Osteoblast (primary cell): Measurements from ENCODE around the gene DCLRE1B. TPM values are rescaled to one million over a fixed set of nuclear protein-coding genes. Genes with fewer than 3 reads are reported as not detected.

Experiments
- DNase-seq: peaks from one replicate; pipeline ENCODE4 v3.0.0; 2011; ENCODE audit warnings: low spot score, mixed read lengths; ENCODE audit not compliant: insufficient read length; ENCODE audit errors: missing footprints
- H2AFZ ChIP-seq: 2 replicates; pipeline ENCODE4 v1.6.0; 2011; ENCODE audit warnings: mild to moderate bottlenecking, low read length
- H3K27ac ChIP-seq: 2 replicates; pipeline ENCODE4 v1.5.1; 2011; ENCODE audit warnings: mild to moderate bottlenecking, low read depth, low read length, moderate library complexity
- H3K27me3 ChIP-seq: 2 replicates; pipeline ENCODE4 v1.6.0; 2012; ENCODE audit warnings: mild to moderate bottlenecking, control low read depth, inconsistent platforms, low read length, moderate library complexity; ENCODE audit not compliant: insufficient read depth
- H3K36me3 ChIP-seq: 2 replicates; pipeline ENCODE4 v1.5.1; 2011; ENCODE audit warnings: mild to moderate bottlenecking, low read length, control low read depth, moderate library complexity; ENCODE audit not compliant: insufficient read depth
- H3K4me1 ChIP-seq: 2 replicates; pipeline ENCODE4 v1.5.1; 2011; ENCODE audit warnings: mild to moderate bottlenecking, low read length, control low read depth, moderate library complexity; ENCODE audit not compliant: insufficient read depth
- H3K4me2 ChIP-seq: 2 replicates; pipeline ENCODE4 v1.6.0; 2011; ENCODE audit warnings: mild to moderate bottlenecking, low read length; ENCODE audit not compliant: insufficient read depth
- H3K4me3 ChIP-seq: fragments of 200-600 bp; sonication (generic); 3 replicates; pipeline ENCODE4 v1.5.1; 2012; ENCODE audit warnings: mild to moderate bottlenecking, low read length, inconsistent platforms; ENCODE audit not compliant: insufficient read depth
- H3K79me2 ChIP-seq: 2 replicates; pipeline ENCODE4 v1.6.0; 2012; ENCODE audit warnings: mild to moderate bottlenecking, low read length, control low read depth, inconsistent platforms; ENCODE audit not compliant: insufficient read depth
- H3K9me3 ChIP-seq: 2 replicates; pipeline ENCODE4 v1.5.1; 2011; ENCODE audit warnings: low read depth, low read length, control low read depth
- H4K20me1 ChIP-seq: 2 replicates; pipeline ENCODE4 v1.6.0; 2012; ENCODE audit warnings: mild to moderate bottlenecking, low read length, control low read depth; ENCODE audit not compliant: insufficient read depth
- total RNA-seq: library from RNA; depleted of rRNA; stranded (reverse); fragments of >200 nt; gene quantifications from 2 replicates; pipeline ENCODE4 v1.2.3, GENCODE V29; 2012
- TF ChIP-seq, protein P1 (sequence below): IDR thresholded peaks from 2 replicates; pipeline ENCODE4 v1.5.1; 2011; ENCODE audit warnings: mild to moderate bottlenecking, low read depth, low read length, moderate library complexity; ENCODE audit errors: extremely low read depth

The DCLRE1B gene
- total RNA-seq, 1 donor, result 3.6 TPM

- Histone ChIP-seq H3K4me1 (peaks cover 13% of the 10 kb centered on the region), H3K27me3 (no peaks in the 10 kb centered on the region), H4K20me1 (peaks cover 77% of the 10 kb centered on the region), H3K4me3 (no peak overlapping the region), H3K36me3 (peaks cover 11% of the 10 kb centered on the region), H2AFZ (no peak overlapping the region), H3K9me3 (no peaks in the 10 kb centered on the region), H3K4me2 (no peak overlapping the region), H3K27ac (no peak overlapping the region), H3K79me2 (peaks cover 94% of the 10 kb centered on the region)
- DNase-seq, result no peak
- TF ChIP-seq, protein P1, sequence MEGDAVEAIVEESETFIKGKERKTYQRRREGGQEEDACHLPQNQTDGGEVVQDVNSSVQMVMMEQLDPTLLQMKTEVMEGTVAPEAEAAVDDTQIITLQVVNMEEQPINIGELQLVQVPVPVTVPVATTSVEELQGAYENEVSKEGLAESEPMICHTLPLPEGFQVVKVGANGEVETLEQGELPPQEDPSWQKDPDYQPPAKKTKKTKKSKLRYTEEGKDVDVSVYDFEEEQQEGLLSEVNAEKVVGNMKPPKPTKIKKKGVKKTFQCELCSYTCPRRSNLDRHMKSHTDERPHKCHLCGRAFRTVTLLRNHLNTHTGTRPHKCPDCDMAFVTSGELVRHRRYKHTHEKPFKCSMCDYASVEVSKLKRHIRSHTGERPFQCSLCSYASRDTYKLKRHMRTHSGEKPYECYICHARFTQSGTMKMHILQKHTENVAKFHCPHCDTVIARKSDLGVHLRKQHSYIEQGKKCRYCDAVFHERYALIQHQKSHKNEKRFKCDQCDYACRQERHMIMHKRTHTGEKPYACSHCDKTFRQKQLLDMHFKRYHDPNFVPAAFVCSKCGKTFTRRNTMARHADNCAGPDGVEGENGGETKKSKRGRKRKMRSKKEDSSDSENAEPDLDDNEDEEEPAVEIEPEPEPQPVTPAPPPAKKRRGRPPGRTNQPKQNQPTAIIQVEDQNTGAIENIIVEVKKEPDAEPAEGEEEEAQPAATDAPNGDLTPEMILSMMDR, result no peak
Observed at GRCh38 chr1:113935970-113936369, 30.8 kb downstream of the DCLRE1B start.

DNA sequence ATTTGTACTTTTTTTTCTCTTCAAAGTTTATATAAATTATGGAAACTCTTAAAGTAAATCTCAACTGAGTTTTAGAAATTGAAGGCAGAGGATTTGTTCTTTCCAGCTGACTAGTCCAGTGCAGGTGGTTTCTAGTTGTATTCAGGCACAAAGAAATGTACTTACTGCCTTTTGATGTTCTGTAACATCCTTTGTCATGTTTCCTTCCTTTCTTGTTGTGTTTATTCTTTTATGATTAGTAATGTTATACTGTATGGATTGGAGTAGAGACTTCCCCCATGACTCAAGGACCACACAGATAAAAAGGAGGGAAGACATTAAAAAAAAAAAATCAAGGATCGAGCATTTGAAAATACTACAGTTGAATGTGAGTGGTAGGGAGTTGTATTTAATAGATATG, 32.0 kb downstream of the DCLRE1B start:
- peaks cover 16% of the 10 kb centered on the region for H3K36me3 ChIP-seq
- peaks cover 95% of the 10 kb centered on the region for H3K79me2 ChIP-seq
- DNase-seq, result no peak
- peaks cover 2% of the 10 kb centered on the region for H3K4me1 ChIP-seq
- H3K9me3 ChIP-seq, result no peaks in the 10 kb centered on the region
- TF ChIP-seq, protein P1, result no peak
- H3K27me3 ChIP-seq, result no peaks in the 10 kb centered on the region
- H4K20me1 ChIP-seq, result peaks cover 65% of the 10 kb centered on the region
- no peak overlapping the region for H3K4me3 ChIP-seq
- no peak overlapping the region for H3K27ac ChIP-seq
- H3K4me2 ChIP-seq, result no peak overlapping the region
- H2AFZ ChIP-seq, result no peak overlapping the region

DNA sequence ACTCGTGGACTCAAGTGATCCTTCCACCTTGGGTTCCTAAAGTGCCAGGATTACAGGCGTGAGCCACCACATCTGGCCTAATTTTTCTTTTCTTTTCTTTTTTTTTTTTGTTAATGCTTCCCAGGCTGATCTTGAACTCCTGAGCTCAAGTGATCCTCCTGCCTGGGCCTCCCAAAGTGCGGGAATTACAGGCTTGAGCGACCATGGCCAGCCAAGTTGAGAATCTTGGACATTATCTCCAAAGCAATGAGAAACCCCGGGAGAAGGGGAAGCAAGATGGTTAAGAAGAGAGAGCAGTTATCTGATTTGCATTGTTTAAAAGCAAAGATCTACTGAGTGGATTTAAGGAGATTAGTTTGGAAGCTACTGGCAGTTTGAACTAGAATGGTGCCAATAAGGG, 33.1 kb downstream of the DCLRE1B start:
- Histone ChIP-seq H3K9me3 (no peaks in the 10 kb centered on the region), H3K4me1 (no peaks in the 10 kb centered on the region), H3K27ac (no peak overlapping the region), H3K4me2 (no peak overlapping the region), H3K27me3 (no peaks in the 10 kb centered on the region), H4K20me1 (peaks cover 55% of the 10 kb centered on the region), H3K4me3 (no peak overlapping the region), H3K36me3 (peaks cover 14% of the 10 kb centered on the region), H2AFZ (no peak overlapping the region), H3K79me2 (peaks cover 87% of the 10 kb centered on the region)
- DNase-seq, result no peak
- TF ChIP-seq, protein P1, result no peak

GRCh38 chr1:113940365-113941244, 35.5 kb downstream of the DCLRE1B start:
- DNase-seq, result no peak
- no peak overlapping the region for H3K4me3 ChIP-seq
- no peak overlapping the region for H2AFZ ChIP-seq
- H3K79me2 ChIP-seq, result peaks cover 83% of the 10 kb centered on the region
- no peaks in the 10 kb centered on the region for H3K27me3 ChIP-seq
- H3K36me3 ChIP-seq, result peaks cover 13% of the 10 kb centered on the region
- H3K4me2 ChIP-seq, result no peak overlapping the region
- no peaks in the 10 kb centered on the region for H3K9me3 ChIP-seq
- peaks cover 32% of the 10 kb centered on the region for H4K20me1 ChIP-seq
- no peaks in the 10 kb centered on the region for H3K4me1 ChIP-seq
- H3K27ac ChIP-seq, result no peak overlapping the region
- TF ChIP-seq, protein P1, result no peak
